ENCODE results near the gene WDFY4. TPM values are rescaled to one million over a fixed set of nuclear protein-coding genes. Genes with fewer than 3 reads are reported as not detected.

WDFY4 gene
- total RNA-seq, 1 experiment from 2014 or later, result 0.22 TPM

- TF ChIP-seq, protein P1, sequence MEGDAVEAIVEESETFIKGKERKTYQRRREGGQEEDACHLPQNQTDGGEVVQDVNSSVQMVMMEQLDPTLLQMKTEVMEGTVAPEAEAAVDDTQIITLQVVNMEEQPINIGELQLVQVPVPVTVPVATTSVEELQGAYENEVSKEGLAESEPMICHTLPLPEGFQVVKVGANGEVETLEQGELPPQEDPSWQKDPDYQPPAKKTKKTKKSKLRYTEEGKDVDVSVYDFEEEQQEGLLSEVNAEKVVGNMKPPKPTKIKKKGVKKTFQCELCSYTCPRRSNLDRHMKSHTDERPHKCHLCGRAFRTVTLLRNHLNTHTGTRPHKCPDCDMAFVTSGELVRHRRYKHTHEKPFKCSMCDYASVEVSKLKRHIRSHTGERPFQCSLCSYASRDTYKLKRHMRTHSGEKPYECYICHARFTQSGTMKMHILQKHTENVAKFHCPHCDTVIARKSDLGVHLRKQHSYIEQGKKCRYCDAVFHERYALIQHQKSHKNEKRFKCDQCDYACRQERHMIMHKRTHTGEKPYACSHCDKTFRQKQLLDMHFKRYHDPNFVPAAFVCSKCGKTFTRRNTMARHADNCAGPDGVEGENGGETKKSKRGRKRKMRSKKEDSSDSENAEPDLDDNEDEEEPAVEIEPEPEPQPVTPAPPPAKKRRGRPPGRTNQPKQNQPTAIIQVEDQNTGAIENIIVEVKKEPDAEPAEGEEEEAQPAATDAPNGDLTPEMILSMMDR (IDR thresholded peaks at IDR 0.05 in 2 of 3, conservative IDR thresholded peaks at IDR 0.05 in 1 of 3; ENCODE audit: borderline replicate concordance in 1 of 3, insufficient read depth in 1 of 3, low read depth in 2 of 3, low read length in 2 of 3), result no peak
- no peak for TF ChIP-seq ZFX (IDR thresholded peaks at IDR 0.05)
- TF ChIP-seq EZH2phosphoT487 (IDR thresholded peaks at IDR 0.05; ENCODE audit: borderline replicate concordance), result no peak
- TF ChIP-seq ZNF274 (IDR thresholded peaks at IDR 0.05; ENCODE audit: low read depth, low read length), result no peak
- TF ChIP-seq SP1 (IDR thresholded peaks at IDR 0.05; ENCODE audit: low read depth), result no peak
- TF ChIP-seq ATF3 (IDR thresholded peaks at IDR 0.05), result no peak
- no peak for TF ChIP-seq CBX3 (IDR thresholded peaks at IDR 0.05; ENCODE audit: low read depth)
Measured at GRCh38 chr10:48792121-48792520, 107.4 kb downstream of the WDFY4 start (continued).

GRCh38 chr10:48792687-48793096 is 108.0 kb downstream of the WDFY4 start:
- no peaks in the 10 kb centered on the region for H3K9me2 ChIP-seq (ENCODE audit: insufficient read depth)
- no peaks in the 10 kb centered on the region for H4K20me1 ChIP-seq (ENCODE audit: insufficient read depth)
- H3K9me3 ChIP-seq (ENCODE audit: control insufficient read depth in 1 of 2, insufficient read depth in 1 of 2, low read depth in 1 of 2, low read length in 2 of 2), result no peaks in the 10 kb centered on the region
- ChIA-PET RAD21 (ENCODE audit: low non-redundant PET in 1 of 2, low total read pairs in 2 of 2, uncharacterized antibody in 2 of 2, unreplicated experiment in 2 of 2) (no interaction called here), CTCF (no interaction called here), POLR2A (no interaction called here)
- BruUV-seq (replicated peaks), result no TSS peak
- no peak overlapping the region for H3K9ac ChIP-seq (ENCODE audit: low read length)
- H3K4me2 ChIP-seq (ENCODE audit: low read length), result no peak overlapping the region
- no peaks in the 10 kb centered on the region for H3K36me3 ChIP-seq (ENCODE audit: control insufficient read depth in 1 of 2, insufficient read depth in 2 of 2, low read length in 2 of 2)
- H2AFZ ChIP-seq (ENCODE audit: low read depth, low read length, poor library complexity, severe bottlenecking), result no peak overlapping the region
- TF ChIP-seq, protein P2, sequence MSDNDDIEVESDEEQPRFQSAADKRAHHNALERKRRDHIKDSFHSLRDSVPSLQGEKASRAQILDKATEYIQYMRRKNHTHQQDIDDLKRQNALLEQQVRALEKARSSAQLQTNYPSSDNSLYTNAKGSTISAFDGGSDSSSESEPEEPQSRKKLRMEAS (IDR thresholded peaks at IDR 0.05), result no peak
- no peak for TF ChIP-seq ELF1 (IDR thresholded peaks at IDR 0.05; ENCODE audit: borderline replicate concordance, low read depth)
- no peak for TF ChIP-seq SP1 (IDR thresholded peaks at IDR 0.05; ENCODE audit: low read depth)
- TF ChIP-seq SRF (IDR thresholded peaks at IDR 0.05; ENCODE audit: low read depth), result no peak
- TF ChIP-seq ZNF274 (IDR thresholded peaks at IDR 0.05; ENCODE audit: low read depth, low read length), result no peak
- TF ChIP-seq EZH2phosphoT487 (IDR thresholded peaks at IDR 0.05; ENCODE audit: borderline replicate concordance), result no peak
- TF ChIP-seq, protein P1 (IDR thresholded peaks at IDR 0.05 in 2 of 3, conservative IDR thresholded peaks at IDR 0.05 in 1 of 3; ENCODE audit: borderline replicate concordance in 1 of 3, insufficient read depth in 1 of 3, low read depth in 2 of 3, low read length in 2 of 3), result no peak
- TF ChIP-seq POLR2AphosphoS5 (IDR thresholded peaks at IDR 0.05; ENCODE audit: low read depth, low read length), result no peak
- no peak for TF ChIP-seq EGR1 (IDR thresholded peaks at IDR 0.05; ENCODE audit: low read depth)
- no peak for TF ChIP-seq POLR2A (IDR thresholded peaks at IDR 0.05; ENCODE audit: borderline replicate concordance, extremely low read depth, insufficient read depth, insufficient read length)
- TF ChIP-seq ZBTB33 (IDR thresholded peaks at IDR 0.05; ENCODE audit: extremely low read depth, insufficient replicate concordance, low read length), result no peak
- no peak for TF ChIP-seq TCF7L2 (IDR thresholded peaks at IDR 0.05; ENCODE audit: borderline replicate concordance, extremely low read depth, insufficient read depth, insufficient read length)
- no peak for TF ChIP-seq RAD21 (IDR thresholded peaks at IDR 0.05; ENCODE audit: low read depth)
- no peak for TF ChIP-seq FOSL1 (IDR thresholded peaks at IDR 0.05; ENCODE audit: low read depth)
- peaks cover 67% of the 10 kb centered on the region for H3K27me3 ChIP-seq (ENCODE audit: insufficient read depth, low read length)
- no peak overlapping the region for H3K27ac ChIP-seq (ENCODE audit: low read depth, low read length)
- DNase-seq (ENCODE audit: low read depth, low spot score), result no peak
- H3K4me3 ChIP-seq (replicated peaks in 1 of 2; ENCODE audit: low read depth in 1 of 2, low read length in 2 of 2), result no peak overlapping the region
- no peak for ATAC-seq
- H3K79me2 ChIP-seq (ENCODE audit: insufficient read depth, low read length), result no peaks in the 10 kb centered on the region
- H3K4me1 ChIP-seq (ENCODE audit: control insufficient read depth in 1 of 2, insufficient read depth in 2 of 2, low read length in 2 of 2), result no peaks in the 10 kb centered on the region
- intact Hi-C loops (cut with micrococcal nuclease), result no loop called here
